Transverse colon (tissue), 4 donors: ENCODE results near the gene IL10. TPM values are rescaled to one million over a fixed set of nuclear protein-coding genes. Genes with fewer than 3 reads are reported as not detected.
"Not testable (repeated sequence)": the region's sequence is repeated elsewhere in the genome, so short reads cannot be mapped to it uniquely, and the experiment has no call there.

Experiments used
- DNase-seq: peaks from one replicate; pipeline ENCODE4 v3.0.0-alpha.2; 2019
- H3K27ac ChIP-seq, 4 donors: fragments of 200-600 bp; sonication (generic); 2 replicates each; pipeline ENCODE4 v1.5.1; 2016 to 2018; ENCODE audit warnings: inconsistent platforms in 4 of 4
- H3K27me3 ChIP-seq: fragments of 200-600 bp; sonication (generic); 2 replicates; pipeline ENCODE4 v1.5.1; 2017; ENCODE audit warnings: inconsistent platforms
- H3K36me3 ChIP-seq, 4 donors: fragments of 200-600 bp; sonication (generic); 2 replicates each; pipeline ENCODE4 v1.5.1; 2017 to 2019; ENCODE audit warnings: inconsistent platforms in 4 of 4
- H3K4me1 ChIP-seq, 4 donors: fragments of 200-600 bp; sonication (generic); 2 replicates each; pipeline ENCODE4 v1.5.1; 2017 to 2020; ENCODE audit warnings: inconsistent platforms in 4 of 4
- H3K4me3 ChIP-seq, 4 donors: fragments of 200-600 bp; sonication (generic); 1 replicate in 1 of 4; 2 replicates in 3 of 4; pipeline versions ENCODE4 v1.5.1 to v1.6.1; 2017 to 2019; ENCODE audit warnings: inconsistent platforms in 4 of 4
- H3K9me3 ChIP-seq, 2 donors: fragments of 200-600 bp; sonication (generic); 2 replicates each; pipeline ENCODE4 v1.5.1; 2017 to 2019; ENCODE audit warnings: inconsistent platforms in 2 of 2
- CTCF ChIP-seq, 5 experiments: fragments of 200-600 bp in 3 of 5; fragments of 450-650 bp in 2 of 5; sonication (generic) in 3 of 5; IDR thresholded peaks; 1 replicate in 2 of 5; 2 replicates in 3 of 5; pipeline ENCODE4 v1.5.1; 2016 to 2017; ENCODE audit warnings: antibody characterized with exemption in 5 of 5, inconsistent platforms in 3 of 5, mild to moderate bottlenecking in 2 of 5, moderate library complexity in 1 of 5
- EP300 ChIP-seq: sonication (generic); formaldehyde crosslinking; IDR thresholded peaks from one replicate; pipeline ENCODE4 v1.6.1; 2017; ENCODE audit warnings: antibody characterized with exemption, low read depth
- POLR2A ChIP-seq: fragments of 450-650 bp; IDR thresholded peaks from one replicate; pipeline ENCODE4 v1.6.1; 2016; ENCODE audit warnings: antibody characterized with exemption, mild to moderate bottlenecking, moderate library complexity
- POLR2AphosphoS5 ChIP-seq, 3 donors: sonication (generic); formaldehyde crosslinking; IDR thresholded peaks; one replicate each; pipeline ENCODE4 v1.6.1; 2016; ENCODE audit warnings: antibody characterized with exemption in 3 of 3
- whole genome bisulfite sequencing, 2 donors: methylation state at CpG; one replicate each; pipeline ENCODE4 v1.1.5; 2018; ENCODE audit warnings: low coverage in 1 of 2; 5-methylcytosine and 5-hydroxymethylcytosine counted together
- in situ Hi-C, 4 donors: fragments of 200-750 bp; cut with MboI; loops; one replicate each; pipeline versions ENCODE4 v1.15.0 to v1.15.1; 2017; ENCODE audit warnings: low sequenced_read_pairs in 3 of 4, low pct_ligation_motif_present in 1 of 4, low pct_unique_long_range_greater_than_20kb in 1 of 4
- intact Hi-C: fragments of 100-400 bp; cut with DNase I; formaldehyde crosslinking; loops from one replicate; pipeline ENCODE4 v1.15.1; 2023; ENCODE audit warnings: low total_unique reads
- total RNA-seq, 4 donors: library from RNA; depleted of rRNA; stranded (reverse); fragments of >200 nt; gene quantifications; one replicate each; pipeline ENCODE4 v1.1.0, GENCODE V29; 2016

IL10 gene
- total RNA-seq, 4 donors from 2014 or later: 1.6 to 4.4 TPM; not detected in 2

- TF ChIP-seq CTCF (IDR thresholded peaks at IDR 0.05): no peak
- no peak for TF ChIP-seq POLR2AphosphoS5 (IDR thresholded peaks at IDR 0.05)
- no peak for TF ChIP-seq EP300
- no peak for TF ChIP-seq POLR2A
- no peak overlapping the region for H3K4me3 ChIP-seq
- in situ Hi-C loops: no loop called here
- H3K36me3 ChIP-seq: no peaks in the 10 kb centered on the region
- no peak for DNase-seq
- intact Hi-C loops: no loop called here
- no peaks in the 10 kb centered on the region for H3K4me1 ChIP-seq
- H3K9me3 ChIP-seq: no peaks in the 10 kb centered on the region
- WGBS, 2 donors: 81% methylated on average over 7 of the region's 7 CpGs; no CpG with 5 or more reads in 1 of the 2 donors
- H3K27me3 ChIP-seq: no peaks in the 10 kb centered on the region
- H3K27ac ChIP-seq: no peak overlapping the region
Measured at GRCh38 chr1:206783506-206783905, 11.2 kb upstream of the IL10 start.

GRCh38 chr1:206782448-206782847 lies 10.2 kb upstream of the IL10 start:
- no peak for DNase-seq

GRCh38 chr1:206779638-206780037 lies 7.3 kb upstream of the IL10 start:
- H3K36me3 ChIP-seq: no peaks in the 10 kb centered on the region
- peaks cover 7% of the 10 kb centered on the region for H3K27me3 ChIP-seq
- H3K4me3 ChIP-seq: no peak overlapping the region
- DNase-seq: no peak
- H3K4me1 ChIP-seq: no peaks in the 10 kb centered on the region
- no peak for TF ChIP-seq CTCF (IDR thresholded peaks at IDR 0.05)
- no peak for TF ChIP-seq POLR2AphosphoS5 (IDR thresholded peaks at IDR 0.05)
- no peak for TF ChIP-seq EP300
- no peak for TF ChIP-seq POLR2A
- in situ Hi-C loops: no loop called here
- 74 to 75% methylated on average over 2 of the region's 2 CpGs for WGBS, 2 donors
- no peak overlapping the region for H3K27ac ChIP-seq
- intact Hi-C loops: no loop called here
- no peaks in the 10 kb centered on the region for H3K9me3 ChIP-seq

More at GRCh38 chr1:206782448-206782847, 10.2 kb upstream of the IL10 start:
- no peak for TF ChIP-seq EP300
- TF ChIP-seq POLR2AphosphoS5 (IDR thresholded peaks at IDR 0.05): no peak
- TF ChIP-seq POLR2A: no peak
- no peak for TF ChIP-seq CTCF (IDR thresholded peaks at IDR 0.05)
- H3K9me3 ChIP-seq: no peaks in the 10 kb centered on the region
- no peaks in the 10 kb centered on the region for H3K4me1 ChIP-seq
- no peak overlapping the region for H3K4me3 ChIP-seq
- H3K27me3 ChIP-seq: no peaks in the 10 kb centered on the region
- intact Hi-C loops (no loop called here), in situ Hi-C loops (no loop called here)
- H3K36me3 ChIP-seq: no peaks in the 10 kb centered on the region
- no peak overlapping the region for H3K27ac ChIP-seq
- 60% methylated on average over 2 of the region's 2 CpGs; no CpG with 5 or more reads in 1 of the 2 donors for WGBS, 2 donors

- H3K27me3 ChIP-seq, H3K4me3 ChIP-seq, H3K9me3 ChIP-seq, in situ Hi-C loops, H3K36me3 ChIP-seq, DNase-seq, H3K4me1 ChIP-seq, intact Hi-C loops, H3K27ac ChIP-seq: not testable (repeated sequence)
- 60 to 77% methylated on average over 1 to 6 of the region's 6 CpGs for WGBS, 2 donors
Measured at GRCh38 chr1:206778911-206779310, 6.6 kb upstream of the IL10 start.

GRCh38 chr1:206778031-206778430 lies 5.7 kb upstream of the IL10 start:
- H3K9me3 ChIP-seq: no peaks in the 10 kb centered on the region
- H3K27ac ChIP-seq: no peak overlapping the region
- H3K4me1 ChIP-seq: peaks cover 0 to 4% (median 0%) of the 10 kb centered on the region in 4 donors
- in situ Hi-C loops: no loop called here
- TF ChIP-seq CTCF (IDR thresholded peaks at IDR 0.05) (no peak), POLR2A (no peak), POLR2AphosphoS5 (IDR thresholded peaks at IDR 0.05) (no peak), EP300 (no peak)
- no peak for DNase-seq
- H3K27me3 ChIP-seq: peaks cover 7% of the 10 kb centered on the region
- 86% methylated on average over 7 of the region's 7 CpGs; no CpG with 5 or more reads in 1 of the 2 donors for WGBS, 2 donors
- intact Hi-C loops: no loop called here
- H3K36me3 ChIP-seq: no peaks in the 10 kb centered on the region
- no peak overlapping the region for H3K4me3 ChIP-seq
